GM12878 (cell line): ENCODE data around the gene FGF12.

Source experiments
- CTCF ChIP-seq, 3 experiments: IDR thresholded peaks in 2 of 3; conservative IDR thresholded peaks in 1 of 3; 2 replicates each; pipeline ENCODE4 v1.5.1; 2011; ENCODE audit warnings: low read depth in 3 of 3, low read length in 3 of 3, mild to moderate bottlenecking in 3 of 3, control low read depth in 2 of 3, moderate library complexity in 2 of 3, inconsistent platforms in 1 of 3, mixed read lengths in 1 of 3; ENCODE audit not compliant: control insufficient read depth in 2 of 3, insufficient read depth in 1 of 3; ENCODE audit errors: extremely low read depth in 1 of 3
- EP300 ChIP-seq, 2 experiments: fragments of 150-350 bp in 1 of 2; IDR thresholded peaks; 2 replicates each; pipeline ENCODE4 v1.6.1; 2011 to 2012; ENCODE audit warnings: low read depth in 2 of 2, low read length in 2 of 2, borderline replicate concordance in 1 of 2, improper control_type of control experiment in 1 of 2, inconsistent platforms in 1 of 2; ENCODE audit not compliant: control insufficient read depth in 1 of 2
- NR2F1 ChIP-seq: fragments of 450-650 bp; conservative IDR thresholded peaks from 2 replicates; pipeline ENCODE4 v1.6.1; 2017; ENCODE audit warnings: mild to moderate bottlenecking
- RAD21 ChIP-seq: IDR thresholded peaks from 2 replicates; pipeline ENCODE4 v1.6.1; 2011; ENCODE audit warnings: mild to moderate bottlenecking, low read depth, low read length, moderate library complexity; ENCODE audit not compliant: insufficient read depth
- USF1 ChIP-seq: IDR thresholded peaks from 2 replicates; pipeline ENCODE4 v1.6.1; 2011; ENCODE audit warnings: borderline replicate concordance, low read depth, mild to moderate bottlenecking, moderate library complexity, mixed read lengths, low read length; ENCODE audit not compliant: insufficient read depth; ENCODE audit errors: extremely low read length
- YY1 ChIP-seq: IDR thresholded peaks from 2 replicates; pipeline ENCODE4 v1.6.1; 2011; ENCODE audit warnings: low read depth, mild to moderate bottlenecking, low read length
- TF ChIP-seq, protein P1 (sequence below): IDR thresholded peaks from 2 replicates; pipeline ENCODE4 v1.6.1; 2011; ENCODE audit warnings: mild to moderate bottlenecking, low read depth, low read length, moderate library complexity; ENCODE audit not compliant: insufficient replicate concordance

GRCh38 chr3:192718156-192718555 is 9.2 kb downstream of the FGF12 start:
- TF ChIP-seq, protein P1, sequence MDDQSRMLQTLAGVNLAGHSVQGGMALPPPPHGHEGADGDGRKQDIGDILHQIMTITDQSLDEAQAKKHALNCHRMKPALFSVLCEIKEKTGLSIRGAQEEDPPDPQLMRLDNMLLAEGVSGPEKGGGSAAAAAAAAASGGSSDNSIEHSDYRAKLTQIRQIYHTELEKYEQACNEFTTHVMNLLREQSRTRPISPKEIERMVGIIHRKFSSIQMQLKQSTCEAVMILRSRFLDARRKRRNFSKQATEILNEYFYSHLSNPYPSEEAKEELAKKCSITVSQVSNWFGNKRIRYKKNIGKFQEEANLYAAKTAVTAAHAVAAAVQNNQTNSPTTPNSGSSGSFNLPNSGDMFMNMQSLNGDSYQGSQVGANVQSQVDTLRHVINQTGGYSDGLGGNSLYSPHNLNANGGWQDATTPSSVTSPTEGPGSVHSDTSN = no peak
- TF ChIP-seq CTCF (IDR thresholded peaks at IDR 0.05 in 2 of 3, conservative IDR thresholded peaks at IDR 0.05 in 1 of 3; ENCODE audit: control insufficient read depth in 2 of 3, extremely low read depth in 1 of 3, insufficient read depth in 1 of 3, low read depth in 3 of 3, low read length in 3 of 3) (no peak), NR2F1 (no peak), RAD21 (no peak), EP300 (IDR thresholded peaks at IDR 0.05; ENCODE audit: borderline replicate concordance in 1 of 2, control insufficient read depth in 1 of 2, low read depth in 2 of 2, low read length in 2 of 2) (no peak), USF1 (no peak), YY1 (no peak)
